ENCODE data around the gene NHERF1. TPM values are rescaled to one million over a fixed set of nuclear protein-coding genes. Genes with fewer than 3 reads are reported as not detected.

The NHERF1 gene
- total and polyA plus RNA-seq, 2 donors (not counting 1 experiment from before 2014, with no cell fraction given): 56.2 to 81.8 TPM

GRCh38 chr17:74818291-74818938, 70.0 kb downstream of the NHERF1 start:
- POLR2A ChIA-PET: interaction anchor here (0.6 kb wide), 1 partner anchor 121 kb away, joined by 7 read pairs; no protein-coding TSS in a partner anchor
- WGBS (ENCODE audit: insufficient coverage): 96% methylated on average over 13 of the region's 16 CpGs
- Mint-ChIP-seq H3K9me3 (ENCODE audit: insufficient read depth) (no peaks in the 10 kb centered on the region), H3K4me3 (no peak overlapping the region), H3K27me3 (no peaks in the 10 kb centered on the region), H3K4me1 (peaks cover 1% of the 10 kb centered on the region), H3K27ac (no peak overlapping the region)
- ATAC-seq (ENCODE audit: low read depth) (no peak), DNase-seq (no peak)
- Histone ChIP-seq H3K4me1 (ENCODE audit: control insufficient read depth in 2 of 2, insufficient read depth in 2 of 2, low read length in 2 of 2) (no peaks in the 10 kb centered on the region), H3K27me3 (replicated peaks in 1 of 4; ENCODE audit: control extremely low read depth in 1 of 4, control insufficient read depth in 3 of 4, insufficient read depth in 4 of 4, low read length in 3 of 4) (no peaks in the 10 kb centered on the region), H2AFZ (ENCODE audit: insufficient read depth, low read depth, low read length, poor library complexity, severe bottlenecking) (no peak overlapping the region), H3K79me2 (ENCODE audit: control insufficient read depth, insufficient read depth, low read length) (no peaks in the 10 kb centered on the region), H3K36me3 (replicated peaks in 1 of 2; ENCODE audit: control extremely low read depth in 1 of 2, control insufficient read depth in 1 of 2, extremely low read depth in 1 of 2, insufficient read depth in 2 of 2, low read length in 1 of 2) (peaks cover 0 to 5% of the 10 kb centered on the region in 2 experiments), H3K27ac (ENCODE audit: low read length in 2 of 2) (no peak overlapping the region), H3K4me3 (ENCODE audit: control extremely low read depth in 1 of 5, extremely low read depth in 1 of 5, insufficient read depth in 1 of 5, low read depth in 2 of 5, low read length in 4 of 5) (no peak overlapping the region), H3K9ac (ENCODE audit: low read length) (no peak overlapping the region), H3K4me2 (replicated peaks; ENCODE audit: low read depth, low read length, poor library complexity, severe bottlenecking) (no peak overlapping the region), H4K20me1 (ENCODE audit: control insufficient read depth, insufficient read depth, low read length, poor library complexity, severe bottlenecking) (no peaks in the 10 kb centered on the region), H3K9me3 (ENCODE audit: control extremely low read depth in 1 of 3, control insufficient read depth in 2 of 3, insufficient read depth in 1 of 3, low read length in 2 of 3) (no peaks in the 10 kb centered on the region)
- TF ChIP-seq EZH2 (IDR thresholded peaks at IDR 0.05; ENCODE audit: borderline replicate concordance, insufficient read depth, low read depth, low read length, poor library complexity, severe bottlenecking): no peak
- CTCF ChIA-PET: interaction anchor here (0.6 kb wide), 1 partner anchor 588 kb away, joined by 3 read pairs; no protein-coding TSS in a partner anchor
- intact Hi-C loops (cut with micrococcal nuclease): no loop called here

Other genes with a start within 250 kb of the NHERF1 start
- gene CD300LB, start 217.2 kb upstream of the NHERF1 start, total RNA-seq: 0.12 TPM in 1 of 2 replicates, not detected in the other
- gene CD300LB, start 217.2 kb upstream of the NHERF1 start, polyA plus RNA-seq: 0.33 and 0.39 TPM in 2 replicates
- gene CD300C, start 202.5 kb upstream of the NHERF1 start, total RNA-seq: 0.19 and 0.74 TPM in 2 replicates
- 0.22 and 0.72 TPM in 2 replicates for gene CD300C, start 202.5 kb upstream of the NHERF1 start, polyA plus RNA-seq
- not detected in 2 replicates for gene CD300H, start 181.1 kb upstream of the NHERF1 start, total RNA-seq
- gene CD300H, start 181.1 kb upstream of the NHERF1 start, polyA plus RNA-seq: 0.58 and 0.98 TPM in 2 replicates
- not detected in 2 replicates for gene CD300LD, start 156.3 kb upstream of the NHERF1 start, total RNA-seq
- not detected in 2 replicates for gene CD300LD, start 156.3 kb upstream of the NHERF1 start, polyA plus RNA-seq
- 0.10 TPM in 1 of 2 replicates, not detected in the other for gene CD300E, start 124.9 kb upstream of the NHERF1 start, total RNA-seq
- gene CD300E, start 124.9 kb upstream of the NHERF1 start, polyA plus RNA-seq: 0.92 and 1.4 TPM in 2 replicates
- 0.52 and 1.0 TPM in 2 replicates for gene CD300LF, start 35.7 kb upstream of the NHERF1 start, total RNA-seq
- gene CD300LF, start 35.7 kb upstream of the NHERF1 start, polyA plus RNA-seq: 1.1 and 1.2 TPM in 2 replicates
- 76.0 and 76.8 TPM in 2 replicates for gene RAB37, start 11.4 kb upstream of the NHERF1 start, total RNA-seq
- gene RAB37, start 11.4 kb upstream of the NHERF1 start, polyA plus RNA-seq: 67.6 and 81.9 TPM in 2 replicates
- gene NAT9, start 27.7 kb downstream of the NHERF1 start, total RNA-seq: 66.6 and 71.1 TPM in 2 replicates
- gene NAT9, start 27.7 kb downstream of the NHERF1 start, polyA plus RNA-seq: 73.6 and 86.5 TPM in 2 replicates
- gene GRIN2C, start 111.3 kb downstream of the NHERF1 start, total RNA-seq: not detected in 2 replicates
- gene GRIN2C, start 111.3 kb downstream of the NHERF1 start, polyA plus RNA-seq: 0.03 TPM in 1 of 2 replicates, not detected in the other
- 6.7 and 7.0 TPM in 2 replicates for gene FDXR, start 124.4 kb downstream of the NHERF1 start, total RNA-seq
- gene FDXR, start 124.4 kb downstream of the NHERF1 start, polyA plus RNA-seq: 4.6 TPM in 2 replicates
- not detected in 2 replicates for gene FADS6, start 145.0 kb downstream of the NHERF1 start, total RNA-seq
- gene FADS6, start 145.0 kb downstream of the NHERF1 start, polyA plus RNA-seq: not detected in 2 replicates
- not detected in 2 replicates for gene USH1G, start 174.6 kb downstream of the NHERF1 start, total RNA-seq
- not detected in 2 replicates for gene USH1G, start 174.6 kb downstream of the NHERF1 start, polyA plus RNA-seq
- gene OTOP2, start 175.6 kb downstream of the NHERF1 start, total RNA-seq: not detected in 2 replicates
- not detected in 2 replicates for gene OTOP2, start 175.6 kb downstream of the NHERF1 start, polyA plus RNA-seq
- gene OTOP3, start 187.3 kb downstream of the NHERF1 start, total RNA-seq: not detected in 2 replicates
- gene OTOP3, start 187.3 kb downstream of the NHERF1 start, polyA plus RNA-seq: not detected in 2 replicates
- 1.7 and 3.9 TPM in 2 replicates for gene HID1, start 224.1 kb downstream of the NHERF1 start, total RNA-seq
- gene HID1, start 224.1 kb downstream of the NHERF1 start, polyA plus RNA-seq: 4.0 and 6.3 TPM in 2 replicates
- gene CDR2L, start 239.0 kb downstream of the NHERF1 start, total RNA-seq: not detected in 2 replicates
- gene CDR2L, start 239.0 kb downstream of the NHERF1 start, polyA plus RNA-seq: 0.03 and 0.07 TPM in 2 replicates